ENCODE data around the gene USP14.

The USP14 gene

DNA sequence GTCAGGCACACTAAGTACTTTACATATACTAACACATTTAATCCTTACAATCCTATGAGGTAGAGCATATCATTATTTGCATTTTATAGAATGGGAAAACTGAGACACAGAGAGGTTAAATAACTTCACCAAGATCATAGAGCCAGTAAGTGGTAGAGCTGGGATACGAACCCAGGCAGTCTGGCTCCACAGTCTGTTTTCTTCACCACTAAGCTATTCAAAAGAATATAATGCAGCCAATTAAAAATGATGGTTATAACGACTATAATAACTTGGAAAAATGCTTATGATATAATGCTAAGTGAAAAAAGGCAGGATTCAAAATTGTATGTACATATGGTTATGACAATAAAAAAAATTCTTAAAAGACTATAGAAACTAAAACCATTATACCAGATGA, 102.2 kb downstream of the USP14 start:
- DNase-seq (ENCODE audit: extremely low read depth, low read depth): no peak
- TF ChIP-seq, protein P1, sequence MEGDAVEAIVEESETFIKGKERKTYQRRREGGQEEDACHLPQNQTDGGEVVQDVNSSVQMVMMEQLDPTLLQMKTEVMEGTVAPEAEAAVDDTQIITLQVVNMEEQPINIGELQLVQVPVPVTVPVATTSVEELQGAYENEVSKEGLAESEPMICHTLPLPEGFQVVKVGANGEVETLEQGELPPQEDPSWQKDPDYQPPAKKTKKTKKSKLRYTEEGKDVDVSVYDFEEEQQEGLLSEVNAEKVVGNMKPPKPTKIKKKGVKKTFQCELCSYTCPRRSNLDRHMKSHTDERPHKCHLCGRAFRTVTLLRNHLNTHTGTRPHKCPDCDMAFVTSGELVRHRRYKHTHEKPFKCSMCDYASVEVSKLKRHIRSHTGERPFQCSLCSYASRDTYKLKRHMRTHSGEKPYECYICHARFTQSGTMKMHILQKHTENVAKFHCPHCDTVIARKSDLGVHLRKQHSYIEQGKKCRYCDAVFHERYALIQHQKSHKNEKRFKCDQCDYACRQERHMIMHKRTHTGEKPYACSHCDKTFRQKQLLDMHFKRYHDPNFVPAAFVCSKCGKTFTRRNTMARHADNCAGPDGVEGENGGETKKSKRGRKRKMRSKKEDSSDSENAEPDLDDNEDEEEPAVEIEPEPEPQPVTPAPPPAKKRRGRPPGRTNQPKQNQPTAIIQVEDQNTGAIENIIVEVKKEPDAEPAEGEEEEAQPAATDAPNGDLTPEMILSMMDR (IDR thresholded peaks at IDR 0.05; ENCODE audit: low read depth, low read length): no peak

DNA sequence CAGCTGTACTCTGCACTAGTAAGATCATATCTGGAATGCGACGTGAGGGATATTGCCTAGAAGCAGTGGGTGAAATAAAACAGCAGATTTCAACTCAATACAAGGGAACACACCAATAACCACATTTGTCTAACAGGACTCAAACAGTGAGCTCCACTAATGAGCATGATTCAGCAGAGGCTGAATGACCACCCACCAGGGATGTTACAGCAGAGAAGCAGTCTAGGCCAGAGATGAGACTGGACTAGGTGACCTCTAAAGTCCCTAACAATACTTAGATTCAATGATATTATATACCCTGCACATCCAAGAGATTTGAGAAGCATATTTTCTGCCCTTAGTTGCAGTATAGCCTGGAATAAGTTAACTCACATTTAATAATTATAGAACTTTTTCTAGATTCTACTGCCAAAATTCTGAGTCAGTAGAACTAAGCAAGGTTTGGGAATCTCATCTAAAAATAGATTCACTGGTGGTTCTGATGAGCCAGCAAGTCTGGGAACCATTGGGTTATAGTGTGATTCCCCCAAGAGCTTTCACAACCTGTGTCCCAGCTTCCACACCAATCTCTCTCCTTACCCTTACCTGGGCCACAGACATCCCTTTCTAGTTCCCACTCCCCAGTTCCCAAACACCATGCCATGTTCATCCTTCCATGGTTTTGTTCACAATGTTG, 103.2 kb downstream of the USP14 start:
- DNase-seq (ENCODE audit: extremely low read depth, low read depth): no peak
- TF ChIP-seq, protein P1 (IDR thresholded peaks at IDR 0.05; ENCODE audit: low read depth, low read length): no peak
